Measurements from ENCODE around the gene BDKRB1.

- no peak for TF ChIP-seq SIN3A (IDR thresholded peaks at IDR 0.05; ENCODE audit: borderline replicate concordance, insufficient read depth, low read length)
- TF ChIP-seq TAF1 (IDR thresholded peaks at IDR 0.05; ENCODE audit: borderline replicate concordance, insufficient read depth, low read length) = no peak
- TF ChIP-seq FOXP2 (optimal IDR thresholded peaks at IDR 0.05; ENCODE audit: borderline replicate concordance, extremely low read depth, extremely low read length, insufficient read depth) = no peak
- TF ChIP-seq, protein P1, sequence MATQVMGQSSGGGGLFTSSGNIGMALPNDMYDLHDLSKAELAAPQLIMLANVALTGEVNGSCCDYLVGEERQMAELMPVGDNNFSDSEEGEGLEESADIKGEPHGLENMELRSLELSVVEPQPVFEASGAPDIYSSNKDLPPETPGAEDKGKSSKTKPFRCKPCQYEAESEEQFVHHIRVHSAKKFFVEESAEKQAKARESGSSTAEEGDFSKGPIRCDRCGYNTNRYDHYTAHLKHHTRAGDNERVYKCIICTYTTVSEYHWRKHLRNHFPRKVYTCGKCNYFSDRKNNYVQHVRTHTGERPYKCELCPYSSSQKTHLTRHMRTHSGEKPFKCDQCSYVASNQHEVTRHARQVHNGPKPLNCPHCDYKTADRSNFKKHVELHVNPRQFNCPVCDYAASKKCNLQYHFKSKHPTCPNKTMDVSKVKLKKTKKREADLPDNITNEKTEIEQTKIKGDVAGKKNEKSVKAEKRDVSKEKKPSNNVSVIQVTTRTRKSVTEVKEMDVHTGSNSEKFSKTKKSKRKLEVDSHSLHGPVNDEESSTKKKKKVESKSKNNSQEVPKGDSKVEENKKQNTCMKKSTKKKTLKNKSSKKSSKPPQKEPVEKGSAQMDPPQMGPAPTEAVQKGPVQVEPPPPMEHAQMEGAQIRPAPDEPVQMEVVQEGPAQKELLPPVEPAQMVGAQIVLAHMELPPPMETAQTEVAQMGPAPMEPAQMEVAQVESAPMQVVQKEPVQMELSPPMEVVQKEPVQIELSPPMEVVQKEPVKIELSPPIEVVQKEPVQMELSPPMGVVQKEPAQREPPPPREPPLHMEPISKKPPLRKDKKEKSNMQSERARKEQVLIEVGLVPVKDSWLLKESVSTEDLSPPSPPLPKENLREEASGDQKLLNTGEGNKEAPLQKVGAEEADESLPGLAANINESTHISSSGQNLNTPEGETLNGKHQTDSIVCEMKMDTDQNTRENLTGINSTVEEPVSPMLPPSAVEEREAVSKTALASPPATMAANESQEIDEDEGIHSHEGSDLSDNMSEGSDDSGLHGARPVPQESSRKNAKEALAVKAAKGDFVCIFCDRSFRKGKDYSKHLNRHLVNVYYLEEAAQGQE (IDR thresholded peaks at IDR 0.05; ENCODE audit: insufficient read depth in 1 of 2, low read depth in 2 of 2, low read length in 2 of 2) = no peak
- TF ChIP-seq POLR2AphosphoS5 (IDR thresholded peaks at IDR 0.05; ENCODE audit: low read depth, low read length) = no peak
These were observed 28.6 kb upstream of the BDKRB1 start for GRCh38 chr14:96227428-96227827.

Measured in PFSK-1 (cell line).